GM18526 (cell line): ENCODE measurements around the gene KCNJ5.

Experiments
- POLR2A ChIP-seq: IDR thresholded peaks from 3 replicates; pipeline ENCODE4 v1.6.1; 2011; ENCODE audit not compliant: insufficient read length; ENCODE audit errors: extremely low read depth

KCNJ5 gene

DNA sequence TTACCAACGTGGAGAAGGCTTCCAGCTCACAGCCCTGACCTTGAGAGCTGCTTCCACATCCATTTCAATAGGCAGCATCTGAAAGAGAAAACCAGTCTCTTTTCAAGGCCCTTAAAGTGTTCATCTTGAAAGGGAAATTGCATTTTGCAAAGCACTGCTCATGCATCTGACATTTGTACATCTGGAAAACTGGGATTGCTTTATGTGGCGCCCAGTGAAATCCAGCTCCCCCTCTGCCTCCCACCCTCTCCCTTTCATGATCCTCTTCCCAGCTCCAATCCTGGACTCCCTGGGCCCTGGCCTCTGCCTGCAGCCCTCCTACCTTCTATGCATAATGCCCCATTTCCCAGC, 34.1 kb downstream of the KCNJ5 start:
- TF ChIP-seq POLR2A: no peak

DNA sequence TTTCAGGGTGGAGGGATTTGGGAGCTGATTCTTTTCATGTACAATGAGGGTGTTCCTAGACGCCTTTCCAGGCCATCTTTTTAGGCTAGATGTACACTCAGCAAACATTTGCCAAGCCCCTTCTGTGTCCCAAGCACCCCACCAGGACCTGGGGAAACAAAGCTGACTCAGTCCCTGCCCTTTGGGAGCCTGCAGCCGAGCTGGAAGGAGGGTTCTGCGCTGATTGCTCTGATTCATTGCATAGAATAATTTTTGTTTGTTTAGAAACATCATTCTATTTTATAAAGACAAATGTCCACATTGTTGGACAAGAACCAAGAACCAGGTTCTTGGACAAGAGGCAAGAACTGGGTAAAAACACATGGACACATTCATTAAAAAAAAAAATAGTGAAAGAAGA, 34.8 kb downstream of the KCNJ5 start:
- no peak for TF ChIP-seq POLR2A

DNA sequence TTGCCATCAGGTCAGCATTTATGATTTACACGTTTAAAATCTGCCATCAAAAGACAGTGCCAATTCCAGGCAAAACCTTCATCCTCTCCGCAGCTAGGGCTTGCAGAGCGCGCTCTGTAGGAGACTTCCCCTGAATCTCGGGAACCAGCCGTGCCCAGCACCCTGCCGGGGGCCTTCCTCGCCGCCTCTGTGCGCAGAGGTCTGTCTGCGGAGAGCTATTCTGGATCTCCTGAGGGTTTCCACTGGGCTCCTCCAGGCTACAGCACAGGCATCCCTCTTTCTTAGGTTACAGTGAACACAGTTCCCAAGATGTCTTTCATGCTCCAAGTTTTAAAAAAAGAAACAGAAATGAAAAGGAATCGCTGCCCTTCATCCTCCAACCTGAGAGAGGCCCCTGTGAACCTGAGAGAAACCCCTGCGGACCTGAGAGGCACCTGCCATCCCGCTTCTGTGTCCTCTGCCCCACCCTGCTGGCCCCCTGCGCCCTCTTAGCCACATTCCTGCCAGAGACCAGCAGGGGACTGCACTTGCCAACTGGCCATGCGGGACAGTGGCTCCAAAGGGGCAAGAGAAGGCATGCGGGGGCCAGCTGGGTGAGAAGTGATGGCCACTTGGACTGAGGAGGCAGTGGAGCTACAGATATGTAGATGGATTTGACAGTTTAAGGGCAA, 35.4 kb downstream of the KCNJ5 start:
- TF ChIP-seq POLR2A: no peak

DNA sequence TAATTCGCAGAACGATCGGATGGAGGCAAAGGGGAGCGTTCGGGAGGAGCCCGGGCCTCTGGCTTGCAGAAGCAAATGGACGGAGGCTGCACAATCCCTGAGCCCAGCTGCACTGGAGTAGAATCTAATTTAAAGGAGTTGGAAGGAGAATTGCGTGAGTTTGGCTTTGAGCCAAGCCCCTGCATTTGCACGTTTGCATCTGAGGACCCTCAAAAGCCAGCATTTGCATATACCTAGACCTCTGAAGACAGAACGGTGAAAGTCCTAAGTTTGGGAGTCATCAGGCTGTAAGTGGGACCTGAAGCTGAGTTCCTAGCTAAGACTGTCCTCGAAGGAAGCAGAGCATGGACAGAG, 35.9 kb downstream of the KCNJ5 start:
- no peak for TF ChIP-seq POLR2A

DNA sequence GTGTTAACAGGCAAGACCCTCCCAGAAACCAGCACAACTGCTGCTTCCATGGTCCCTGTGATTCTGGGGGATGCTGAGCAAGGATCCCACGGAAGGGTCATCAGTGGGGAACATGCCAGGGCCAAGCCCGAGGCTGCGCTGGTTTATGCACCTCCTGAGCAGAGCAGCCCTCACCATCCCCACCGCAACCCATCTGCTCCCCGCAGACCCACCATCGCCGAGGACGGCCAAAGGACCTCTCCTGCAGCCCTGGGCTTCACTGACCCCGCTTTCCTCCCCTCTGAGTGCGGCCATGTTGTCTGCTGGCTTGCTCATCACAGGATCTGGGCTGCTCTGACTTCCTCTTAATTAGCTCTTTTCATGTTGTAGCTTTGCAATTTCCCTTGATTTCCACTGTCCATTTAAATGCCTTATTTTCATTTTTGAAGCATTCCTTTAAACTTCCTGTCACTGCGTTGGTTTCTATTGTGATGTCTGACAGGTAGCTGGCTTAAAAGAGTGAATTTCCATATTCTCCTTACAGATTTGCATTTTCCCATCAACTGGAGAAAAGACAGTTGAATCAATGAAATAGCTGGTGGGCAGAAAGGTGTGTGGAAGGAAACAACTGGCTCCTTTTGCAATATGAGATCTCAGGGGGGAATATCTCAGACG, 36.7 kb downstream of the KCNJ5 start:
- TF ChIP-seq POLR2A: no peak

DNA sequence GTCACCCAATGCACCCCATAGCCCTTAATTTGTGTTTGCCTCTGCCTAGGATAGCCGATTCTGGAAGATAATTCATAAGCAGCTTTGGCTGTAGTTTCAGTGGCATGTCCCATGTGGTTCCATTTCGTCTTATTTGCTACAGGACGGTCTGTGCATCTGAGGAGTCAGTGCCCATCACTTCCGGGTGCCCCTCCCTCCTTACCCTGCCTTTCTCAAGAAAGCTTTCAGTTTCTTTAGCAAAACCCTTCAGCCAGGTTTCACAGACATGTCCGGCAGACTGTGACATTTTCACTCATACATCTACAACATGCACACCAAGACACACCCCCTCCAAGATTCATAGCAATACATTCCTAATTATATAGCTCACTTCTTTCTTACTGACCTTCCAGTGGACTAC, 37.2 kb downstream of the KCNJ5 start:
- TF ChIP-seq POLR2A: no peak

DNA sequence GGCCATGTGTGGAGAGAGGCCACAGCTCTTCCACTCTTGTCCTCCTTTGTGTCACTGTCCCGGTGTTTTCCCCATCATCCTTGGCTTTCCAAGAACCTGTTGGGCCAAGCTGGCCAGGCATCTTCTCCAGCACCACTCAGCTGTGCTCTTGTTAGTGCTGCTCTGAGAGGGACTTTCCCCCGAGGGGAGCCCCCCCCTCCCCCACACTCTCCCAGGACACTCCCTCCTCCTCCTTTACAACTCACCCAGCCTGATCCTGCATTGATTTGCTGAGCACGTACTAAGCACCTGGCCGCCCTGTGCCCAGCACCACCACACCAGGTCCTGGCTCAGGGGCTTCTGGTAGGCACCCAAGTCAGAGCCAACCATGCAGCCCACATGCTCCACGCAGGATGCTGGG, 38.3 kb downstream of the KCNJ5 start:
- no peak for TF ChIP-seq POLR2A

DNA sequence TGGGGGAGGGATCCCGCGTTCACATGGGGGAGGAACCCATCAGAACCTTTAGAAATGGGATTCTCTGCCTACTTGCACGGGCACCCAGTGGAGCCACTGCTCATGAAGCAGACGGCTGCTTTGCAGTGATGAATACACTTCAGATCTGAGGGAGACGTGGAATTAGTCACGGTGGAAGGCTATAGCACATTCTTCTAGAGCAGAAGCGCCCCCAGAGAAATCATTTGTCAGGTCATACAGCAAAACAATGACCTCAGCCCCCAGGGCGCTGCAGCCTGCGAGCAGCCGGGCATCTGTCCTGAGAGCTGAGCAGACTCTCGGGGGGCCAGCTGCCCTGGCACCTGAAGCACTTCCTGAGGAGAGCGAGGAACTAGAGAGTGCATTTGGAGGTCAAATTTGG, 38.8 kb downstream of the KCNJ5 start:
- no peak for TF ChIP-seq POLR2A

DNA sequence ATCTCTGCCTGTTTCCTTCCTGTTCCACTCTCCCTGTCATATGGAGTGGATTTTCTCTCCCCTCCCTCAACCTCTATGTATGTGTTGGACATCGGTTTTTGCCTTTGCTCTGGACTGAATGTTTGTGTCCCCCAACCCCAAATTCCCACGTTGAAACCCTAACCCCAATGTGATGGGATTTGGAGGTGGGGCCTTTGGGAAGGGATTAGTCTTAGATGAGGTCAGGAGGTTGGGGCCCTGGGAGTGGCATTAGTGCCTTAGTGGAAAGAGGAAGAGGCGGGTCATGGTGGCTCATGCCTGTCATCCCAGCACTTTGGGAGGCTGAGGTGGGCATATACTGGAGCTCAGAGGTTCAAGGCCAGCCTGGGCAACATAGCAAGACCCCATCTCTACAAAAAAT, 39.9 kb downstream of the KCNJ5 start:
- TF ChIP-seq POLR2A: no peak

DNA sequence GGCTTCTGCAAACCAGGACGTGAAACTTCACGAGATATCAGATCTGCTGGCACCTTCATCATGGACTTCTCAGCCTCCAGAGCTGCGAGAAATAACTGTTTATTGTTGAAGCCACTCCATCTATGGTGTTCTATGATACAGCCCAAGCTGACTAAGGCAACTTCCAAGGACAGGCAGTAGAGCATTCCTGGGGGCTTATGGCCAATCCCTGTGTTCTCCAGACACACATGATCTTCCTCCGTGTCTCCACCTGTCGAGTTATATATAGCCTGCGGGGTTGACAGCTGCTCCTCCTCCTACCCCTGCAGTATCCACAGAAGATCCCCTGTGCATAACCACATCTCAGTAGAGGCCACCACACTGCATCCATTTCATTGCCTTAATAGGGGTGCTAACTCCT, 40.5 kb downstream of the KCNJ5 start:
- no peak for TF ChIP-seq POLR2A

DNA sequence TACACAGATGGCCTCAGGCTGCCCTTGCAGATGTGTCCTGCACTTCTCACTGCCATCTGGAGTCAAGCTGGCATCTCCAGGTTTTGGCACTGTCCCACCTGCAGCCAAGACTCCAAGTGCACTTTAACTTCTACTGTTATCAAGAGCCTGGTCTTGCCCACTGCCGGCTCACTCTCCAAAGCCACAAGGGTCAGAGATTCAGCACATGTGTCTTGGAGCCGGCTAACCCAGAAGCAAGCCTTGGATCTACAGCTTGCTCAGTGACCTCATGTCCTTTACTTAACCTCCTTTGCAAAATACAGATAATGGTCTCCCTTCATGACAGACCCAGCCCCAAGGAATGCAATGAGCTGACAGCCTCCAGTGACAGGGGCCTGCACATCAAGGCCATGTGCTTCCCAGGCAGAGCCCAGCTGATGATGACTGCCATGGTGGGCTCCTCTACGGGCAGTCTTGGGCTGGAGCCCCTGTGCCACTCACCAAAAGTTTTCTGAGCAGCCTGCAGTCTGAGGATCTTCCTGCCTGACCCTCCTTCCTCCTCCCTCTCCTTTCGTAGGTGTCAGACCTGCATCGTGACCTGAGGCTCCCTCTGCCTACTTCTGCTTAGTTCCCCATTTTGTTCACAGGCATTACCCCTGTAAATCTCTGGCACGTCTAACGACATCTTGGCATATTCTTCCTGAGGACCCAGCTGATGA, 42.5 kb downstream of the KCNJ5 start:
- TF ChIP-seq POLR2A: no peak

DNA sequence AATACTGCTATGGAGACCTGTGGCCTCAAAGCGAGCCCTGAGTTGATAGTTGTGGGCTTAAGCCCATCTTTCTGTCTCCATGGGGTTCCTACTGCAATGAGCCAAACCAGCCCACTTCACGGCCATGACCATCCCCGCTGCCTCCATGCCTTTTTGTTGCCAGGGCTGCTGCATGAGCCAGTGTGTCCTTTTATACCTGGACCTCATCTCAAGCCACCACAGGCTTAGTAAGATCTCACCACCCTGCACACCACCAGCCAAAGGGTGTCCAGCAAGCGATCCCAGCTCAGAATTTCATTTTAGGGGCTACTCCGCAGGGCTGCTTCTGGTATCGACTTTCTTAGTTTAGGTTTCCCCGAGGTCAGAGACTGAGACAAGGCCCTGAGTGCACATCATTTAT, 43.2 kb downstream of the KCNJ5 start:
- TF ChIP-seq POLR2A: no peak

DNA sequence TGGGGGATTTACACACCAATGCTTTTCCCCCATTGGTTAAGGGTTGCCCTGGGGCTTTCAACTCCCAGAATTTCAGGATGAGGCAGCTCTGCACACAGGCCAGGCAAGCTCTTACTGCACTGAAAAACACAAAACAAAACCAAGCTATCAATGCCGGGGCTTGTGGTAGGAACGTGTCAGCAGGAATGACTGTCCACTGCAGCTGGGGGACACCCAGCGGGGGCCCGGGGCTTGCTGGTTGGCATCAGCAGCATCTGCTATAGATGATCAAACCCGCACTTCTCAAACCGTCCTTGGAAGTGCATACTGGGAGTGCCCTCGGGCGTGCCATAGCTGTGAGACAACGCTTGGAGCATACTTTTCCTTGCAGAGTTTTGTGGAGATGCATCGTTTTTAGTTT, 43.8 kb downstream of the KCNJ5 start:
- no peak for TF ChIP-seq POLR2A

DNA sequence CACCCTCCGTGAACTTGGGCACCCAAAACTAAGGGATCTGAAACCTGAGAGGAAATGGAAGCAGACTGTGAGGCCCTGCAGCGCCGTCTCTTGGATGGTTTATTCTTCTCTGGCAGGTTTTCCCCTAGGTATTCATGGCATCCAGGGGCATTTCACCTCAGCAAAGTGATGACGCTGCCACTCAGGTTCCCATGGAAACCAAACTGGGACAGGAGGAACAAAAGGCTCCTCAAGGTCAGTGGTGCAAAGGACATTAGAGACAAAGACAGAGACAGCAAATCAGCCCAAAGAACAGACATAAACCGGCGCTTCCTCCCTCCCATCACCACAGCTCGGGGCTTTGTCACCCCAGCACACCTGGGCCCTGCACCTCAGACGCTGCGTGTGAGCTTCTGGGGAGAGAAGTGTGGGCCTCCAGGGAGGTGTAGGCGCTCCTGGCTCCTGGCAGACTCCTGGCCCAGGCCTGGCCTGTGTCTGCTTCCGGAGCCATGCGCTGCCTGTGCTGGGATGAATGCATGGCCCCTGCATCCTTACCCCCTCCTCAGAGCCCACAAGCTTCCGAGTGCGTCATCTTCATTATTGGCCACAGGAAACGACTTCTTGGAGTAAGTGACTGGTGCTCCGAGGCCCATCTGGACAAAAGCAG, 45.6 kb downstream of the KCNJ5 start:
- TF ChIP-seq POLR2A: no peak

DNA sequence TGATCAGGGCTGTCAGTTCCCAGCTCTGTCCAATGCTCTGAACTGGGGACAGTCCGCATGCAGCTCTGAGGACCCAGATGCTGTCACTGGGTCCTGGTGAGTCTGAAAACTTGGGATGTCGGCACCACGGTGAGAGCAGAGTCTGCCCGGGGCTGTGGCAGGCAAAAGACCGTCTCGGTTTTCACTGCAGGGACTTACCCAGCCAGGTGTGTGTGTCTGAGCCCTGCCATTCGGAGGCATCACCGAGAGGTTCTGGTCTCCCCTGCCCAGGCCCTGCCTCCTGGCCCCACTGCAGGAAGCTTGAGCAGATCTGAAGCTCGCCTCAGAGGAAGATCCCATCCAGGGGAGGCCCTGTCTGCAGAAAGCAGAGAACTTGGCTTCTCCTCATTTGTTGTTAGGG, 46.3 kb downstream of the KCNJ5 start:
- TF ChIP-seq POLR2A: no peak
